Measurements from ENCODE around the gene NPW. TPM values are rescaled to one million over a fixed set of nuclear protein-coding genes. Genes with fewer than 3 reads are reported as not detected.

Gene NPW
- total and polyA plus RNA-seq, 5 experiments from 2014 or later: not detected

- POLR2A ChIA-PET: interaction anchor here (1.0 to 2.5 kb wide), 2 partner anchors 9 to 14 kb away, joined by 3 to 10 read pairs; partner anchors contain the start of gene RPS2
- no peak for DNase-seq
- no peak overlapping the region for H3K4me3 Mint-ChIP-seq
Observed at GRCh38 chr16:1978476-1979120, 41.0 kb upstream of the NPW start.

GRCh38 chr16:1979271-1980029, 40.1 kb upstream of the NPW start:
- Mint-ChIP-seq H3K4me3 (no peak overlapping the region), H3K27me3 (peaks cover 1 to 33% (median 4%) of the 10 kb centered on the region in 5 donors), H3K36me3 (peaks cover 0 to 45% (median 18%) of the 10 kb centered on the region in 3 donors), H3K9me3 (no peaks in the 10 kb centered on the region), H3K4me1 (peaks cover 6 to 10% (median 7%) of the 10 kb centered on the region in 4 donors), H3K27ac (no peak overlapping the region)
- ATAC-seq: no peak
- POLR2A ChIA-PET: interaction anchor here (0.5 to 7.3 kb wide), 4 partner anchors 8 to 986 kb away, joined by 4 to 89 read pairs (median 26); partner anchors contain the start of genes NDUFB10, RPS2 and TBL3
- no peak for DNase-seq

More at GRCh38 chr16:1978476-1979120, 41.0 kb upstream of the NPW start:
- Mint-ChIP-seq H3K27me3 (peaks cover 1 to 33% (median 4%) of the 10 kb centered on the region in 5 donors), H3K36me3 (peaks cover 0 to 48% (median 19%) of the 10 kb centered on the region in 3 donors), H3K27ac (no peak overlapping the region), H3K4me1 (peaks cover 6 to 10% (median 8%) of the 10 kb centered on the region in 4 donors), H3K9me3 (no peaks in the 10 kb centered on the region)
- ATAC-seq: no peak

GRCh38 chr16:1980030-1980769, 39.4 kb upstream of the NPW start:
- Mint-ChIP-seq H3K9me3 (no peaks in the 10 kb centered on the region), H3K27ac (no peak overlapping the region), H3K4me1 (peaks cover 5 to 17% (median 13%) of the 10 kb centered on the region in 4 donors), H3K4me3 (peak overlapping the region in 1 of 10 donors; percentile 4), H3K36me3 (peaks cover 0 to 39% (median 12%) of the 10 kb centered on the region in 3 donors), H3K27me3 (peaks cover 1 to 33% (median 4%) of the 10 kb centered on the region in 5 donors)
- ATAC-seq: no peak
- POLR2A ChIA-PET: interaction anchor here (0.5 to 7.3 kb wide), 4 partner anchors 9 to 985 kb away, joined by 3 to 89 read pairs (median 24); partner anchors contain the start of genes NDUFB10, RPS2 and TBL3
- DNase-seq: no peak

- no peak overlapping the region for H3K27ac Mint-ChIP-seq
- DNase-seq: no peak
- POLR2A ChIA-PET: interaction anchor here (0.6 to 7.3 kb wide), 3 partner anchors 10 to 103 kb away, joined by 3 to 89 read pairs (median 43); partner anchors contain the start of genes NDUFB10, RPS2 and TBL3
- peak overlapping the region in 1 of 10 donors; percentile 4 for H3K4me3 Mint-ChIP-seq
- no peak for ATAC-seq
- no peaks in the 10 kb centered on the region for H3K9me3 Mint-ChIP-seq
- H3K27me3 Mint-ChIP-seq: peaks cover 1 to 32% (median 4%) of the 10 kb centered on the region in 5 donors
- H3K4me1 Mint-ChIP-seq: peaks cover 5 to 19% (median 15%) of the 10 kb centered on the region in 4 donors
- peaks cover 0 to 36% (median 9%) of the 10 kb centered on the region in 3 donors for H3K36me3 Mint-ChIP-seq
Observed at GRCh38 chr16:1980770-1981087, 38.9 kb upstream of the NPW start.

DNA sequence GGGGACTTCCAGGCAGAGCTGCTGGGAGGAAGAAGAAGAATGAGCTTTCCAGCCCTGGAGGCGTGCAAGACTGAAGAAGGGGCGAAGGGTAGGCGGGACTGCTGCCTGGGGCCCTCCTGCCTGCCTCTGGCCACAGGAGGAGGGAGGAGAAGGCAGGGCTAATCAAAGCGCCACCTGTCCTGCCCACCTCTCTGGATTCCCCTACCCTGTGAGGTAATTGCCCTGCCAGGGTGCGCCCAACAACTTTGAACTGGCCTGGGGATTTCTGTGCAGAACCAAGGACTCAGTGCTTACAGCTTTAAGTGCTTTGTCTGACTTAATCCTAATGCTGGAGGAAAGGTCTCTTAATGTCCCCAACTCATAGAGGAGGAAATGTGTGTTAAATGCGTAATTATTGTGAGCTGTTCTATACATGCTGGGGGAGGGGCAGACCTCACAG, 38.2 kb upstream of the NPW start, which contains the start of gene NOXO1:
Gene NOXO1, minus strand, starts transcription at position 72 of the 439 bp plus-strand sequence. CDS start 290 bp downstream, outside the sequence.
- Mint-ChIP-seq H3K4me1 (peaks cover 5 to 19% (median 15%) of the 10 kb centered on the region in 4 donors), H3K27ac (peak within 1 kb of the TSS in 1 of 10 donors; percentile 73), H3K4me3 (peak within 1 kb of the TSS in 7 of 10 donors; percentile 22 to 79 (median 73)), H3K36me3 (peaks cover 0 to 36% (median 5%) of the 10 kb centered on the region in 3 donors), H3K27me3 (peaks cover 1 to 28% (median 4%) of the 10 kb centered on the region in 5 donors), H3K9me3 (no peaks in the 10 kb centered on the region)
- ATAC-seq (no peak), DNase-seq (no peak)
- POLR2A ChIA-PET: interaction anchor here (1.0 to 7.3 kb wide), 3 partner anchors 10 to 28 kb away, joined by 4 to 89 read pairs (median 43); partner anchors contain the start of genes NDUFB10, RPS2, TBL3 and ZNF598

GRCh38 chr16:1982013-1982433, 37.6 kb upstream of the NPW start:
- H3K27me3 Mint-ChIP-seq: peaks cover 1 to 32% (median 10%) of the 10 kb centered on the region in 5 donors
- POLR2A ChIA-PET: interaction anchor here (0.9 to 7.3 kb wide), 5 partner anchors 8 to 173 kb away, joined by 4 to 89 read pairs (median 7); partner anchors contain the start of genes NDUFB10, RPS2, TBL3 and TRAF7
- ATAC-seq (no peak), DNase-seq (no peak)
- H3K9me3 Mint-ChIP-seq: no peaks in the 10 kb centered on the region
- no peak overlapping the region for H3K27ac Mint-ChIP-seq
- H3K4me3 Mint-ChIP-seq: peak overlapping the region in 5 of 10 donors; percentile 66 to 79 (median 76)
- H3K4me1 Mint-ChIP-seq: peaks cover 5 to 19% (median 15%) of the 10 kb centered on the region in 4 donors
- peaks cover 0 to 36% (median 8%) of the 10 kb centered on the region in 3 donors for H3K36me3 Mint-ChIP-seq

GRCh38 chr16:1982991-1983543, 36.5 kb upstream of the NPW start:
- peak overlapping the region in 9 of 10 donors; percentile 10 to 81 (median 67) for H3K27ac Mint-ChIP-seq
- H3K4me1 Mint-ChIP-seq: peaks cover 5 to 19% (median 15%) of the 10 kb centered on the region in 4 donors
- no peaks in the 10 kb centered on the region for H3K9me3 Mint-ChIP-seq
- peak overlapping the region; percentile 73 to 89 (median 79) for H3K4me3 Mint-ChIP-seq
- ATAC-seq: no peak
- H3K36me3 Mint-ChIP-seq: peaks cover 0 to 30% (median 10%) of the 10 kb centered on the region in 3 donors
- no peak for DNase-seq
- POLR2A ChIA-PET: interaction anchor here (0.7 to 7.3 kb wide), 8 partner anchors 10 to 178 kb away, joined by 3 to 89 read pairs (median 5); partner anchors contain the start of genes NDUFB10, RPS2, TBL3 and TRAF7
- H3K27me3 Mint-ChIP-seq: peaks cover 1 to 37% (median 10%) of the 10 kb centered on the region in 5 donors

DNA sequence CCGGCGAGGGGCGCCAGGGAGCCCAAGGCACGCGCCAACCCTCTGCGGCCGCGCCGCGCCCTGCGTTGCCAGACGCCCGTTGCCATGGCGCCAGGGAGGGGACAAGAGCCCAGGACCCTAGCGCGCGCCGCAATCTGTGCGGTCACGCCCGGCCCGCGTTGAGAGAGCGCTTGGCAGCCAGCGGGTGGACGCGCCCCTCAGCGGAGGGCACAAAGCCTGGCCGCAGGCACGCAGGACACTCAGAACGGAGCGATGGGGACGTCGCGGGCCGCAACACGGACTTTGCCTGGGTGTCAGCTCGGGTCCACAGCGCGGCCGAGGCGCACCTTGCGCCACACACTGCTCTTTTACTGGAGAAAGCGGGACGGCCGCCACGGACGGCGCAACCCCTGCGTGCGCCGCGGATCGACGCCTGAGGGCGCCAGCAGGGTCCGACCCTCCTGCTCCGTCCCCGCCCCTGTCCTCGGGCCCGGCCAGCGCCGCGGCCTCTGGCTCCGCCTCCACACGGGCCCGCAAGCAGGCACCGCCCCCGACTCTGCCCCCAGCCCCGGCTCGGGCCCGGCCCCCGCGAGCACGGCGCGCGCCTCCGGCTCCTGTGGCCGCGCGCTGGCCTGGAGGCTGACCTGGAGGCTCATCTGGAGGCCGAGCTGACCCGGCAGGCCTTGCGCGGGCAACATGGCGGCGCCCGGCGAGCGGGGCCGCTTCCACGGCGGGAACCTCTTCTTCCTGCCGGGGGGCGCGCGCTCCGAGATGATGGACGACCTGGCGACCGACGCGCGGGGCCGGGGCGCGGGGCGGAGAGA, 35.8 kb upstream of the NPW start, which contains the start of gene GFER:
Gene GFER, plus strand, starts transcription at position 650 of the 803 bp plus-strand sequence. Its CDS starts 26 bp downstream, at position 676.
- Mint-ChIP-seq H3K4me3 (peak within 1 kb of the TSS; percentile 74 to 89 (median 79)), H3K27ac (peak within 1 kb of the TSS; percentile 10 to 83 (median 74)), H3K4me1 (peaks cover 7 to 21% (median 16%) of the 10 kb centered on the region in 4 donors), H3K27me3 (peaks cover 1 to 38% (median 10%) of the 10 kb centered on the region in 5 donors), H3K36me3 (peaks cover 0 to 24% (median 7%) of the 10 kb centered on the region in 3 donors), H3K9me3 (no peaks in the 10 kb centered on the region)
- ATAC-seq (peak; percentile 62 to 74), DNase-seq (peak in 8 of 10 donors; percentile 48 to 75 (median 56))
- POLR2A ChIA-PET: interaction anchor here (0.8 to 7.3 kb wide), 9 partner anchors 8 to 269 kb away, joined by 3 to 89 read pairs (median 3); partner anchors contain the start of genes NDUFB10, RPS2, TBL3 and TRAF7

GRCh38 chr16:1984347-1985225, 35.0 kb upstream of the NPW start:
- POLR2A ChIA-PET: interaction anchor here (0.8 to 7.3 kb wide), 9 partner anchors 9 to 268 kb away, joined by 3 to 89 read pairs (median 3); partner anchors contain the start of genes MLST8, NDUFB10, RPS2 and TBL3
- no peak for DNase-seq
- peaks cover 9 to 30% (median 20%) of the 10 kb centered on the region in 4 donors for H3K4me1 Mint-ChIP-seq
- H3K27ac Mint-ChIP-seq: peak overlapping the region in 7 of 10 donors; percentile 51 to 82 (median 64)
- peaks cover 0 to 21% (median 7%) of the 10 kb centered on the region in 3 donors for H3K36me3 Mint-ChIP-seq
- peak; percentile 48 to 54 for ATAC-seq
- H3K4me3 Mint-ChIP-seq: peak overlapping the region; percentile 70 to 88 (median 77)
- H3K27me3 Mint-ChIP-seq: peaks cover 3 to 43% (median 13%) of the 10 kb centered on the region in 5 donors
- H3K9me3 Mint-ChIP-seq: no peaks in the 10 kb centered on the region
